Keratinocyte (primary cell): ENCODE results near the gene NUP133.

ENCODE experiments used
- CTCF ChIP-seq, 3 experiments: IDR thresholded peaks in 1 of 3; conservative IDR thresholded peaks in 1 of 3; optimal IDR thresholded peaks in 1 of 3; 2 replicates in 2 of 3; 3 replicates in 1 of 3; pipeline versions ENCODE3 to v1.5.1; 2011; ENCODE audit warnings: low read length in 3 of 3, mild to moderate bottlenecking in 3 of 3, moderate library complexity in 2 of 3, control low read depth in 1 of 3, inconsistent platforms in 1 of 3; ENCODE audit not compliant: insufficient read depth in 2 of 3; ENCODE audit errors: extremely low read depth in 1 of 3
- EZH2 ChIP-seq: IDR thresholded peaks from one replicate; pipeline ENCODE4 v1.6.1; 2012; ENCODE audit warnings: inconsistent platforms, mild to moderate bottlenecking, low read length, moderate library complexity

GRCh38 chr1:229425564-229426159, 82.5 kb downstream of the NUP133 start:
- TF ChIP-seq CTCF (optimal IDR thresholded peaks at IDR 0.05 in 1 of 3, IDR thresholded peaks at IDR 0.05 in 1 of 3, conservative IDR thresholded peaks at IDR 0.05 in 1 of 3; ENCODE audit: extremely low read depth in 1 of 3, insufficient read depth in 2 of 3, low read length in 3 of 3) (no peak), EZH2 (no peak)
